Daoy (cell line): Measurements from ENCODE around the gene OR2T34. TPM values are rescaled to one million over a fixed set of nuclear protein-coding genes. Genes with fewer than 3 reads are reported as not detected.
"Not testable (repeated sequence)": the region's sequence is repeated elsewhere in the genome, so short reads cannot be mapped to it uniquely, and the experiment has no call there.

ENCODE experiments used
- DNase-seq: peaks from one replicate; pipeline ENCODE4 v3.0.0-alpha.2; 2015; ENCODE audit warnings: low read depth
- total RNA-seq: library from RNA; depleted of rRNA; stranded (reverse); fragments of >200 nt; shearing (Covaris generic); gene quantifications from 2 replicates; pipeline ENCODE4 v1.2.3, GENCODE V29; 2014; rRNA removed

Gene OR2T34, protein sequence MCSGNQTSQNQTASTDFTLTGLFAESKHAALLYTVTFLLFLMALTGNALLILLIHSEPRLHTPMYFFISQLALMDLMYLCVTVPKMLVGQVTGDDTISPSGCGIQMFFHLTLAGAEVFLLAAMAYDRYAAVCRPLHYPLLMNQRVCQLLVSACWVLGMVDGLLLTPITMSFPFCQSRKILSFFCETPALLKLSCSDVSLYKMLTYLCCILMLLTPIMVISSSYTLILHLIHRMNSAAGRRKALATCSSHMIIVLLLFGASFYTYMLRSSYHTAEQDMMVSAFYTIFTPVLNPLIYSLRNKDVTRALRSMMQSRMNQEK
- total RNA-seq = not detected in 2 replicates

DNA sequence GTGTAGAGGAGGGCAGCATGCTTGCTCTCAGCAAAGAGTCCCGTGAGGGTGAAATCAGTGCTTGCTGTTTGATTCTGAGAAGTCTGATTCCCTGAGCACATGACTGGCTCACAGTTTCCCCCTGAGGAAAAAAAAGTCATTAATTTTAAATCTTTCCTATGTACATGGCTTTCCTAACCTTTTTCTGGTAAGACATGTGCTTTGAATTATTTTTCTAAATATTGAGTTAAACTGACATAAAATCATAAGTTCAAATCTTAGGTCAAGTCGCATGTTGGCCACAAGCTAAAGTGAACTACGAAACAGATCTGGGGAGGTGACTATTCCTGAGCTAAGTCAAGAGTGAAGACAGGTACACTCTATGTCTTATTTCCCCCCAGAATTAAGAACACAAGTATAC is at the start of gene OR2T34:
OR2T34 (minus strand) TSS at position 101 of the 400 bp plus-strand sequence; CDS start at position 101, 0 bp downstream.
- not testable (repeated sequence) for DNase-seq

DNA sequence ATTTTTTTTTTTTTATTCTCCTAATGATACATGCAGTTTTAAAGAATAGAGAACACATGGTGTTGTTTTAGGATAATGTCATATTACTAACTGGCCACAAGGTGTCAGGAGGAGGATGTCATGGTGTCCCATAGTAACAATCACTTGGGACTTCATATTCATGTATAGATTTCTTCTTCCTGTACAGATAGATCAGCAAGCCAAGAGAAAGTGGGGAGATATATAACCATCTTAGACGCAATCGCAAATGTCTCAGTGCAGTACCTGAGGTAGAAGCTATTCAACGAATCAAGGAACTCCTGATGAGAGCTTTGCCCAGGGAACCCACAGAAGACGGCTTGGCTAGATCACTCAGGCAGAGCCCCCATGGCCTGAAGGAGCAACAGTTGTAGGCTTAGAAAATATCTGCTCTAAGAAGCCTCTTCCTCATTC is 48.0 kb upstream of the OR2T34 start:
- DNase-seq = peak; percentile 46

- DNase-seq = no peak
Measured at GRCh38 chr1:248621770-248622169, 47.2 kb upstream of the OR2T34 start.

DNA sequence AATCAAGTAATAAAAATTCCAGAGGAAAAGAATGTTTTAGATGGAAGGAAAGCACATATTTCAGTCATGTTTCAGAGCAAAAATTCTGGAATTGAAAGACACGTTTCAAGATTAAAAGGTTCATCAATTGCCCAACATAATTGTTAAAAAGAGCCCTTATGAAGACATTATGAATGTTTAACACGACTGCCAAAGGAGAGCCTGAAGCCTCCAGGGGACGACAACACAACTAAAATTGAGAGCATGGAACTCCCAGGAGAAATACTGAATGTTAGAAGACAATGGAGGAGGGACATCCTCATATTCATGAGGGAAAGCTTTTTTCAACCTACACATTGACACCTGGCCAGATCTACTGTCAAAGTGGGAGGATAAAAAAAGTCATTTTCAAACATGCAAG is 44.3 kb upstream of the OR2T34 start:
- DNase-seq = peak; percentile 46

DNA sequence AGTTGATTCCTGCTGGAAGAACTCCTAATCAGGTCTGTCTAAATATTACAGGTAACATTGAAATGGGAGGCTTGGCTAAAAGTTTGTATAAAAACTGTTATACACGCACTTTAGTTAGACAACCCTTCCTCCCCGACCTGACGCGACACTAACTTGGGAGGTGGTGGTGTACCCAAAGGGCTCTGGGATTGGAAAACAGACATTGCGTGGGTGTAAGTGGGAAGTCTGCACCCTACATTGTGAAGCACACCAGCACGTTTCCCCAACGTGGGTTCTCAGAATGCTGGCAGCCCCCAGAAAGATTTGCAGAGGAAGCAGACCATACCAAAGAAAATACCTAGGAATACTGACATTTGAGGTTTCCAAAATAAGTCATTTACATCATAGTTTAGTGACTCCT is 43.6 kb upstream of the OR2T34 start:
- no peak for DNase-seq

DNA sequence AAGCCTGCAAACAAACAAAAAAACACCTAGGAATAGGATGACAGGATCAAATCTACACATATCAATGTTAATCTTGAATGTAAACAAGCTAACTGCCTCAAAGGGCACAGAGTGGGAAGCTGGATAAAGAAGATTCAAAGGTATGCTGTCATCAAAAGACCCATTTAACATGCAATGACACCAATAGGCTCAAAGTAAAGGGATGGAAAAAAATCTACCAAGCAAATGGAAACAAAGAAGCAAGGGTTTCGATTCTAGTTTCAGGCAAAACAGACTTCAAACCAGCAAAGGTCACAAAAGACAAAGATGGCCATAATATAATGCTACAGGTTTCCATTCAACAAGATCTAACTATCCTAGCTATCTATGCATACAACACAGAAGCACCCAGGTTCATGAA is 39.2 kb upstream of the OR2T34 start:
- DNase-seq = no peak

DNA sequence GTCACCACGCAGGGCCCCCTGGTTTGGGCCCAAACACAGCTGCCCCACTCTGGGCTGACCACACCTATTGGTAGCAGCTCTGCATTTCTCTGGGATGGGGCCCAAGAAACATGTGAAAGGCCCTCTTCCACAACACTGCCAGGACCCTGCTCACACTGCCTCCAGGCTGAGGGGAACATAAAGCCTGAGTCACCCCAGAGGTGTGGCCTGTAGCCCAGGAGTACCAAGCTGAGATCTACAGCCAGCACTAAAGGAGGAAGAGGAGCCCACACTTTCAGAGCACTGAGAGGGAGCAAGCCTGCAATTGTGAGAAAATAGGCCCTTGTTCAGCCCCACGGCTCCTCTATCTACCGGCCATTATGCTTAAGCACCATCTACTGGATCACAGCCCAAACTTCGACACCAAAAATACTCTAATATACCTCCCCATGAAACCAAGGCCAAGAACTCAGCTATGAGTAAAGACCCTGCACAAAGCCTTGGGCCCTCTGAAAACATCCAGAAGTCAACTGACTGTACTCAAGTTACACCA is 37.4 kb upstream of the OR2T34 start:
- peak; percentile 40 for DNase-seq

DNA sequence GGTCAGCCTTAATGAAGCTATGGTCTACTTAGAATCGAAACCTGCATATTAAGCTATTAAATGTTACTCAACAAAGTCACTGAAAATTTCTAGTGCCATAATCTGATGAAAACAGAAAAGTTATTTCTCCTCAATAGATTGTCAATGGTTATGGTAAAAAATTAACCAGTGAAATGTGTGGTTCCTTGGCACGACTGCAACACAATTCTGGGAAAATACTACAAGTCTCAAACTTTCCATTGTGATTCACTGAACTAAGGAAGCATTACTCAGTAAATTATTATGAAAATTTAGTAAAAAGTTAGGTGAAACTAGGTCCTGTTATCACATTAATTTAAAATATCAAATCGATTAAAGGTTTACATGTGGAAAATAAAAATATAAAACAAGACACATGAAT is 35.7 kb upstream of the OR2T34 start:
- DNase-seq = no peak

GRCh38 chr1:248599396-248599795 is 24.8 kb upstream of the OR2T34 start:
- peak; percentile 32 for DNase-seq

DNA sequence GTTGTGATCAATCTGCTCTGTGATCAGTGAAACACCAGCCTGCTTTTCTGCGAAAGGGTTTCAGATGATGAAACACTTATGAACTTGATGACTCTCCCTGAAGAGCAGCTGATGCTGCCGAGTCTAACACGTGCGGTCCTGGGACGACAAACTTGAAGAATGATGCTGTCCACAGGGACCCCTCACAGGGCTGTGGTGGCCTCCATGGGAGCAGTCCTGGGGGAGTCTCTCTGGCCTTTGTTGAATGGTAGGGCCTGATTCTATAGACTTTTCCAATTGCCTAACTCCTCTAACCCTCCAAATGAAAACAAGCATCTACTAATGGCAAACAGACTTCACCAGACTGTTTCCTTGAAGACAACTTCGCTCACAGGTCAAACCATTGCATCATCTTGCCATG is 23.0 kb upstream of the OR2T34 start, which contains the start of gene OR2T10:
OR2T10 (minus strand) TSS at position 112 of the 400 bp plus-strand sequence. CDS start 3,932 bp downstream, outside the sequence.
- peak; percentile 7 for DNase-seq

GRCh38 chr1:248596615-248597014 is 22.1 kb upstream of the OR2T34 start:
- DNase-seq = peak; percentile 21

GRCh38 chr1:248593226-248593625 is 18.7 kb upstream of the OR2T34 start:
- no peak for DNase-seq

- DNase-seq = no peak
Measured at GRCh38 chr1:248592655-248593054, 18.1 kb upstream of the OR2T34 start.

- DNase-seq = peak; percentile 6
Measured at GRCh38 chr1:248590055-248590454, 15.5 kb upstream of the OR2T34 start.

GRCh38 chr1:248589334-248589733 is 14.8 kb upstream of the OR2T34 start:
- DNase-seq = no peak

- DNase-seq = peak; percentile 7
Measured at GRCh38 chr1:248585266-248585665, 10.7 kb upstream of the OR2T34 start.

DNA sequence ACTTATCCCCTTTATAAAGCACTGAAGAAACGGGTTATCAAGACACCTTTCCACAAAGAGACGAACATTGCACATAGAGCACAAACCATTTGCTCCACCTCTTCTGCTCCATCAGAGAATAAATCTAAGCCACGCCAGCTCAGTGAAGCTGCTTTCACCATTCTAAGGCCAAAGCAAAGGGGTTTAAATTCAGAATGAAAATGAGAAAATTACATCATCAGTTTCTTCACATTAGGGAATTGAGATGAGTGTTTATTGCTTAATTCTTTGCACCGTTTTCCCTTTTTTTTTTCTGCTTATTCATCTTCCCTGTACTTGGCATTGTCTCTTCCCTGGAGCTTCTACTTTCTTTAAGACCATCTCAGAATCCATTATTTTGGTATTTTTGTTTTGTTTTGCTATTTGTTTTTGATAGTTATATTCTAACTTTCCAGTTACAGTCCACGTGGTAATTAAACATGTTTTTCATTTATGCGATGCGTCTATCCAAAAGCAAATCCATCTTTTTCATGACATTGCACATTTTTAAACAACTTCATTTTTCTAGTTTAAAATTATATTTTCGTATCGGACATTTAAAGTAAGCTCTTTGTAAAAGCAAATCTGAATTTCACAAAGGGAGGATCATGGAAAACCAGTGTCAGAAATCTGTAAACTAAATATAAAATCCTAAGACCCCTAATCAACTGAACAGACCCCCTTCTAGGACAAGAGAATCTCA is 1.9 kb upstream of the OR2T34 start:
- no peak for DNase-seq

DNA sequence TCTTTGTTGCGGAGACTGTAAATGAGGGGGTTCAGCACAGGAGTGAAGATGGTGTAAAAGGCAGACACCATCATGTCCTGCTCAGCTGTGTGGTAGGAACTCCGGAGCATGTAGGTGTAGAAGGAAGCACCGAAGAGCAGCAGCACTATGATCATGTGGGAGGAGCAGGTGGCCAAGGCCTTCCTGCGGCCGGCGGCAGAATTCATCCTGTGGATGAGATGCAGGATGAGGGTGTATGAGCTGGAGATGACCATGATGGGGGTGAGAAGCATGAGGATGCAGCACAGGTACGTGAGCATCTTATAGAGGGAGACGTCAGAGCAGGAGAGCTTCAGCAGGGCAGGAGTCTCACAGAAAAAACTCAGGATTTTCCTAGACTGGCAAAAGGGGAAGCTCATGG is 701 bp downstream of the OR2T34 start:
- not testable (repeated sequence) for DNase-seq

- not testable (repeated sequence) for DNase-seq
Measured at GRCh38 chr1:248572049-248572448, 2.5 kb downstream of the OR2T34 start.

DNA sequence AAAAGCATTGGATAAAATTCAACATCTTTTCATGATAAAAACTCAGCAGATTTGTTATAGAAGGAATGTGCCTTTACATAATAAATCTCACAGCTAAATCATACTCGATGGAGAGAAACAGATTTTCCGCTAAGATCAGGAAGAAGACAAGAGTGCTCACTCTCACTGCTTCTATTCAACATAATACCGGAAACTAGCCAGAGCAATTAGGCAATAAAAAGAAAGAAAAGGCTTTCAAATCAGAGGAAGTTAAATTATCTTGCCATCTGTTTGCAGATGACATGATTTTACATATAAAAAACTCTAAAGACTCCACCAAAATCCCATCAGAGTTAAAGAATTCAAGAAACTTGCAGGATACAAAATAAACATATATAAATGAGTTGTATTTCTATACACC is 3.7 kb downstream of the OR2T34 start:
- not testable (repeated sequence) for DNase-seq

DNA sequence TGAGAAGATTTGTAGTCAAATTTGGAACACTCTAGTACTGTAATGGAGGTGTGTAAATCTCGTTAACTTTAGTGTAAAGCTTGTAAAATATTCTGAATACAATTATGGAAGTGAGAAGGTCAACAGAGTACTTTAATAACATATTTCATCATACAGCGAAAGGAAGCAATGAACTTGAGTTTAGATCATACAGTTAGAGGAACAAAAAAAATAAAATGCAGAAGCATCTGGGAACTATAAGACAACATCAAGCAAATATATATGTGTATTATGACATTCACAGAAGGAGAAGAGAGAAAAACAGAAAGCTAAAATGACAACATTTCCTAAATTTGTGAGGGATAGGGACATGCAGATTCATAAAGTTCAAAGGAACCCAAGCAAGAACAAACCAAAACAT is 5.5 kb downstream of the OR2T34 start:
- DNase-seq = not testable (repeated sequence)

GRCh38 chr1:248565530-248566373 is 8.8 kb downstream of the OR2T34 start:
- DNase-seq = not testable (repeated sequence)
